NCI-H2196 treated with DMSO at 0.1 percent for 48 hours (cell line): ENCODE results near the gene ELFN2.

Source experiments
- DNase-seq: peaks from one replicate; lab custom pipeline; 2025; ENCODE audit not compliant: unreplicated experiment; lab: John Stamatoyannopoulos, UW

The ELFN2 gene

GRCh38 chr22:37324340-37325038, 102.8 kb downstream of the ELFN2 start:
- no peak for DNase-seq

GRCh38 chr22:37320726-37321677, 106.3 kb downstream of the ELFN2 start:
- DNase-seq = no peak

- DNase-seq = no peak
Measured at GRCh38 chr22:37319469-37319868, 107.8 kb downstream of the ELFN2 start.

- DNase-seq = no peak
Measured at GRCh38 chr22:37318364-37319109, 108.7 kb downstream of the ELFN2 start.
